IMR-90 (cell line): ENCODE data around the gene CABCOCO1. TPM values are rescaled to one million over a fixed set of nuclear protein-coding genes. Genes with fewer than 3 reads are reported as not detected.

ENCODE experiments used
- ATAC-seq: fragments of 200-7000 bp; cut with Tn5 transposase; 2 replicates; pipeline ENCODE4 v1.9.1; 2020; ENCODE audit warnings: low read depth, mild to moderate bottlenecking, moderate library complexity
- BruUV-seq: library from RNA; stranded (reverse); fragments of 400-500 nt; replicated peaks from 2 replicates; lab custom pipeline; 2021; lab: Mats Ljungman, UMichigan
- CTCF ChIA-PET: fragments of 300-600 bp; formaldehyde crosslinking; extraction: SDS; loops from one replicate; lab custom pipeline; 2021; ENCODE audit warnings: antibody characterized with exemption; lab: Yijun Ruan, JAX
- POLR2A ChIA-PET: fragments of 300-600 bp; sonication (Branson Sonifier 250); formaldehyde crosslinking; loops from one replicate; lab custom pipeline; 2022; ENCODE audit warnings: antibody characterized with exemption; ENCODE audit not compliant: unreplicated experiment; lab: Charles Lee
- DNase-seq: peaks from one replicate; pipeline ENCODE4 v3.0.0; 2013
- H2AFZ ChIP-seq: replicated peaks from 2 replicates; pipeline ENCODE3; 2013; ENCODE audit warnings: low read length, mild to moderate bottlenecking; ENCODE audit not compliant: poor library complexity
- H2AK5ac ChIP-seq: 2 replicates; pipeline ENCODE4 v1.6.1; 2013; ENCODE audit warnings: low read depth, low read length, inconsistent platforms
- H2AK9ac ChIP-seq: replicated peaks from 2 replicates; pipeline ENCODE3; 2013; ENCODE audit warnings: mild to moderate bottlenecking, low read depth, low read length, moderate library complexity; ENCODE audit not compliant: poor library complexity
- H2BK120ac ChIP-seq: 2 replicates; pipeline ENCODE4 v1.6.1; 2013; ENCODE audit warnings: low read depth, low read length, inconsistent platforms
- H2BK15ac ChIP-seq: 3 replicates; pipeline ENCODE4 v1.6.1; 2013; ENCODE audit warnings: low read depth, low read length, inconsistent platforms
- H2BK20ac ChIP-seq: 2 replicates; pipeline ENCODE4 v1.6.1; 2013; ENCODE audit warnings: low read depth, mild to moderate bottlenecking, inconsistent platforms, low read length, moderate library complexity
- H2BK5ac ChIP-seq: 2 replicates; pipeline ENCODE4 v1.6.1; 2013; ENCODE audit warnings: mild to moderate bottlenecking, low read depth, low read length, inconsistent platforms; ENCODE audit not compliant: poor library complexity, severe bottlenecking
- H3K14ac ChIP-seq: replicated peaks from 2 replicates; pipeline ENCODE4 v1.6.1; 2013; ENCODE audit warnings: low read depth, low read length, inconsistent platforms
- H3K18ac ChIP-seq: 2 replicates; pipeline ENCODE4 v1.6.1; 2013; ENCODE audit warnings: low read depth, low read length, control low read depth
- H3K23ac ChIP-seq: 2 replicates; pipeline ENCODE4 v1.6.1; 2013; ENCODE audit warnings: low read depth, low read length, inconsistent platforms
- H3K27ac ChIP-seq: 2 replicates; pipeline ENCODE4 v1.5.1; 2013; ENCODE audit warnings: mild to moderate bottlenecking, control low read depth, low read length; ENCODE audit not compliant: insufficient read depth
- H3K27me3 ChIP-seq: 2 replicates; pipeline ENCODE4 v1.6.1; 2013; ENCODE audit warnings: low read length; ENCODE audit not compliant: control insufficient read depth, insufficient read depth
- H3K36me3 ChIP-seq: 2 replicates; pipeline ENCODE4 v1.6.1; 2013; ENCODE audit warnings: low read length, mixed read lengths; ENCODE audit not compliant: control insufficient read depth, insufficient read depth
- H3K4ac ChIP-seq: 2 replicates; pipeline ENCODE4 v1.6.1; 2013; ENCODE audit warnings: low read depth, low read length, inconsistent platforms
- H3K4me1 ChIP-seq: 2 replicates; pipeline ENCODE4 v1.6.1; 2013; ENCODE audit warnings: low read length, mixed read lengths; ENCODE audit not compliant: control insufficient read depth, insufficient read depth
- H3K4me2 ChIP-seq: 2 replicates; pipeline ENCODE4 v1.6.1; 2013; ENCODE audit warnings: low read depth, mild to moderate bottlenecking, control low read depth, low read length, moderate library complexity
- H3K4me3 ChIP-seq: 2 replicates; pipeline ENCODE4 v1.5.1; 2013; ENCODE audit warnings: low read depth, mild to moderate bottlenecking, control low read depth, low read length, moderate library complexity; ENCODE audit not compliant: insufficient read depth
- H3K56ac ChIP-seq: 2 replicates; pipeline ENCODE4 v1.6.1; 2013; ENCODE audit warnings: low read length, inconsistent platforms; ENCODE audit not compliant: insufficient read depth; ENCODE audit errors: extremely low read depth
- H3K79me1 ChIP-seq, 2 experiments: 2 replicates each; pipeline ENCODE4 v1.6.1; 2013; ENCODE audit warnings: low read length in 2 of 2, inconsistent platforms in 1 of 2, low read depth in 1 of 2
- H3K9ac ChIP-seq: 2 replicates; pipeline ENCODE4 v1.6.1; 2013; ENCODE audit warnings: low read depth, low read length, control low read depth
- H3K9me1 ChIP-seq: 2 replicates; pipeline ENCODE4 v1.6.1; 2013; ENCODE audit warnings: low read length, inconsistent platforms; ENCODE audit not compliant: insufficient read depth
- H3K9me3 ChIP-seq: 2 replicates; pipeline ENCODE4 v1.6.1; 2013; ENCODE audit warnings: low read length; ENCODE audit not compliant: control insufficient read depth, insufficient read depth
- H4K20me1 ChIP-seq: 2 replicates; pipeline ENCODE4 v1.6.1; 2013; ENCODE audit warnings: low read length, inconsistent platforms; ENCODE audit not compliant: insufficient read depth
- H4K5ac ChIP-seq: 2 replicates; pipeline ENCODE4 v1.6.1; 2013; ENCODE audit warnings: mild to moderate bottlenecking, low read depth, low read length, control low read depth
- H4K8ac ChIP-seq, 2 experiments: 2 replicates each; pipeline ENCODE4 v1.6.1; 2013; ENCODE audit warnings: low read depth in 2 of 2, low read length in 2 of 2, control low read depth in 1 of 2, inconsistent platforms in 1 of 2
- H4K91ac ChIP-seq: 2 replicates; pipeline ENCODE4 v1.6.1; 2013; ENCODE audit warnings: low read depth, low read length, inconsistent platforms; ENCODE audit not compliant: insufficient read depth
- BHLHE40 ChIP-seq: fragments of 150-350 bp; IDR thresholded peaks from 2 replicates; pipeline ENCODE4 v1.6.1; 2016; ENCODE audit warnings: mild to moderate bottlenecking, low read depth, low read length
- CEBPB ChIP-seq: IDR thresholded peaks from 2 replicates; pipeline ENCODE4 v1.6.1; 2012; ENCODE audit warnings: low read depth, low read length, improper control_type of control experiment
- CHD1 ChIP-seq: IDR thresholded peaks from 2 replicates; pipeline ENCODE4 v1.6.1; 2012; ENCODE audit warnings: low read depth, low read length, improper control_type of control experiment
- CTCF ChIP-seq: conservative IDR thresholded peaks from 2 replicates; pipeline ENCODE4 v1.5.1; 2012; ENCODE audit warnings: mild to moderate bottlenecking, low read depth, low read length, improper control_type of control experiment
- FOS ChIP-seq: fragments of 150-350 bp; IDR thresholded peaks from 2 replicates; pipeline ENCODE4 v1.6.1; 2016; ENCODE audit warnings: low read depth, low read length
- MAFK ChIP-seq: IDR thresholded peaks from 2 replicates; pipeline ENCODE4 v1.6.1; 2012; ENCODE audit warnings: low read depth, low read length, improper control_type of control experiment
- MAZ ChIP-seq: IDR thresholded peaks from 2 replicates; pipeline ENCODE4 v1.6.1; 2012; ENCODE audit warnings: low read depth, mild to moderate bottlenecking, low read length, improper control_type of control experiment, moderate library complexity, borderline replicate concordance
- MXI1 ChIP-seq: IDR thresholded peaks from 2 replicates; pipeline ENCODE4 v1.6.1; 2012; ENCODE audit warnings: low read depth, mild to moderate bottlenecking, low read length, moderate library complexity, borderline replicate concordance
- NFE2L2 ChIP-seq: fragments of 150-350 bp; IDR thresholded peaks from 2 replicates; pipeline ENCODE4 v1.6.1; 2016; ENCODE audit warnings: low read depth, mild to moderate bottlenecking, low read length
- POLR2A ChIP-seq: IDR thresholded peaks from 2 replicates; pipeline ENCODE4 v1.6.1; 2012; ENCODE audit warnings: mild to moderate bottlenecking, low read depth, low read length
- RAD21 ChIP-seq: IDR thresholded peaks from 2 replicates; pipeline ENCODE4 v1.6.1; 2012; ENCODE audit warnings: low read length, improper control_type of control experiment
- RCOR1 ChIP-seq: IDR thresholded peaks from 2 replicates; pipeline ENCODE4 v1.6.1; 2012; ENCODE audit warnings: mild to moderate bottlenecking, low read length, improper control_type of control experiment; ENCODE audit not compliant: insufficient replicate concordance
- RFX5 ChIP-seq: IDR thresholded peaks from 2 replicates; pipeline ENCODE4 v1.8.0; 2012; ENCODE audit warnings: low read depth, mild to moderate bottlenecking, low read length, moderate library complexity
- SMC3 ChIP-seq: fragments of 150-350 bp; IDR thresholded peaks from 2 replicates; pipeline ENCODE4 v1.6.1; 2016; ENCODE audit warnings: low read depth, mild to moderate bottlenecking, antibody characterized with exemption, low read length, moderate library complexity
- USF2 ChIP-seq: fragments of 150-350 bp; IDR thresholded peaks from 2 replicates; pipeline ENCODE4 v1.6.1; 2017; ENCODE audit warnings: mild to moderate bottlenecking, antibody characterized with exemption, low read length, low read depth
- dilution Hi-C: fragments of 300-500 bp; cut with HindIII; formaldehyde crosslinking; loops from one replicate; pipeline ENCODE4 v1.14.3; 2018; ENCODE audit warnings: low sequenced_read_pairs; ENCODE audit not compliant: unreplicated experiment
- in situ Hi-C: fragments of 300-500 bp; cut with MboI; formaldehyde crosslinking; loops from 3 replicates; pipeline ENCODE4 v1.14.3; 2019; ENCODE audit warnings: low sequenced_read_pairs, inconsistent platforms, mixed read lengths
- intact Hi-C: fragments of 100-400 bp; cut with micrococcal nuclease; formaldehyde crosslinking; loops from 2 replicates; pipeline ENCODE4 v1.10.0; 2022
- polyA plus RNA-seq, 3 experiments: library from polyadenylated mRNA; depleted of rRNA; stranded (reverse); fragments of >200 nt; gene quantifications; 2 replicates each; pipeline ENCODE4 v1.2.3, GENCODE V29; 2012; ENCODE audit warnings: low replicate concordance in 1 of 3
- total RNA-seq: library from RNA; depleted of rRNA; stranded (reverse); fragments of >200 nt; gene quantifications from 2 replicates; pipeline ENCODE4 v1.2.3, GENCODE V29; 2012
- TF ChIP-seq, protein P1 (sequence below): fragments of 150-350 bp; IDR thresholded peaks from 2 replicates; pipeline ENCODE4 v1.6.1; 2016; ENCODE audit warnings: low read depth, mild to moderate bottlenecking, low read length, moderate library complexity, borderline replicate concordance

The CABCOCO1 gene
- total and polyA plus RNA-seq, 2 of the 4 experiments (the other 2 are of a cell fraction), result 0.18 to 0.31 TPM

GRCh38 chr10:61620506-61620905 lies 42.2 kb upstream of the CABCOCO1 start:
- Histone ChIP-seq H4K8ac (no peak overlapping the region), H2AK9ac (no peak overlapping the region), H2AFZ (no peak overlapping the region), H3K18ac (no peak overlapping the region), H2BK20ac (no peak overlapping the region), H4K5ac (no peak overlapping the region), H3K56ac (no peak overlapping the region), H3K4ac (no peak overlapping the region), H3K23ac (no peak overlapping the region), H2BK15ac (no peak overlapping the region), H4K91ac (no peak overlapping the region), H3K27me3 (no peaks in the 10 kb centered on the region), H2AK5ac (0 out of 2 replicates have a peak overlapping the region, but pooled peaks have one; percentile 45), H3K4me3 (no peak overlapping the region), H3K9ac (no peak overlapping the region), H3K4me1 (peaks cover 7% of the 10 kb centered on the region; the same call in 1 of the 2 replicates), H3K14ac (no peak overlapping the region), H3K9me3 (no peaks in the 10 kb centered on the region), H2BK120ac (no peak overlapping the region), H3K27ac (no peak overlapping the region), H4K20me1 (no peaks in the 10 kb centered on the region), H2BK5ac (no peak overlapping the region), H3K4me2 (no peak overlapping the region), H3K79me1 (no peaks in the 10 kb centered on the region), H3K9me1 (0 out of 2 replicates have a peak, but pooled peaks cover 3% of the 10 kb centered on the region), H3K36me3 (no peaks in the 10 kb centered on the region)
- DNase-seq (no peak), ATAC-seq (no peak)
- no TSS peak for BruUV-seq
- intact Hi-C loops, result no loop called here
- ChIA-PET POLR2A (no interaction called here), CTCF (no interaction called here)
- in situ Hi-C loops, result no loop called here
- dilution Hi-C loops, result no loop called here
- no peak for TF ChIP-seq SMC3
- no peak for TF ChIP-seq CTCF
- TF ChIP-seq CHD1, result no peak
- TF ChIP-seq MAFK, result no peak
- TF ChIP-seq CEBPB, result no peak
- TF ChIP-seq MAZ, result no peak
- no peak for TF ChIP-seq FOS
- no peak for TF ChIP-seq POLR2A
- no peak for TF ChIP-seq RAD21
- no peak for TF ChIP-seq RCOR1
- TF ChIP-seq USF2, result no peak
- no peak for TF ChIP-seq BHLHE40
- no peak for TF ChIP-seq MXI1
- TF ChIP-seq RFX5, result no peak
- TF ChIP-seq, protein P1, sequence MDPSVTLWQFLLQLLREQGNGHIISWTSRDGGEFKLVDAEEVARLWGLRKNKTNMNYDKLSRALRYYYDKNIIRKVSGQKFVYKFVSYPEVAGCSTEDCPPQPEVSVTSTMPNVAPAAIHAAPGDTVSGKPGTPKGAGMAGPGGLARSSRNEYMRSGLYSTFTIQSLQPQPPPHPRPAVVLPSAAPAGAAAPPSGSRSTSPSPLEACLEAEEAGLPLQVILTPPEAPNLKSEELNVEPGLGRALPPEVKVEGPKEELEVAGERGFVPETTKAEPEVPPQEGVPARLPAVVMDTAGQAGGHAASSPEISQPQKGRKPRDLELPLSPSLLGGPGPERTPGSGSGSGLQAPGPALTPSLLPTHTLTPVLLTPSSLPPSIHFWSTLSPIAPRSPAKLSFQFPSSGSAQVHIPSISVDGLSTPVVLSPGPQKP, result no peak
- TF ChIP-seq NFE2L2, result no peak
